Activated CD4-positive, CD25-positive, alpha-beta regulatory T cell treated with anti-CD3 and anti-CD28 coated beads, Interleukin-2, amount 50 U/mL, for 72 hours (primary cell): ENCODE data around the gene PTPN12.

Experiments
- DNase-seq: peaks from one replicate; pipeline ENCODE4 v3.0.0; 2021

PTPN12 gene

DNA sequence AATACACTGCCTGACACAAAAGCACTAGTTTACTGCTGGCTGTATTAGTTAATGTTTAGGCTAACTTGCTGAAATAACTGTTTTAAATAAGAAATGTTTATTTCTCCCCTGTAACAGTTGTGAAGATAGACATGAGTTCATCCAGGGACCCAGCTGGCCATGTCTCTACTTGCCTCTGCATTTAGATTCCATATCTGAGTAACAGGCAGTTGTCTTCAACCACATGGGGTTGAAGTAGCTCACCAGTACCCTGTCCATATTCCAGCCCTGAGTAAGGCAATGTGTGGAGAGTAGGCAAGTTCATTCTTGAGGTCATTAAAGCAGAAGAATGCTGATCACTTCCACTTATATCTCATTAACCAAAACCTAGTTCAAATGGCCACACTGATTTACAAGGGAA, 128.1 kb downstream of the PTPN12 start:
- DNase-seq: no peak

GRCh38 chr7:77667459-77668086, 130.5 kb downstream of the PTPN12 start:
- no peak for DNase-seq

DNA sequence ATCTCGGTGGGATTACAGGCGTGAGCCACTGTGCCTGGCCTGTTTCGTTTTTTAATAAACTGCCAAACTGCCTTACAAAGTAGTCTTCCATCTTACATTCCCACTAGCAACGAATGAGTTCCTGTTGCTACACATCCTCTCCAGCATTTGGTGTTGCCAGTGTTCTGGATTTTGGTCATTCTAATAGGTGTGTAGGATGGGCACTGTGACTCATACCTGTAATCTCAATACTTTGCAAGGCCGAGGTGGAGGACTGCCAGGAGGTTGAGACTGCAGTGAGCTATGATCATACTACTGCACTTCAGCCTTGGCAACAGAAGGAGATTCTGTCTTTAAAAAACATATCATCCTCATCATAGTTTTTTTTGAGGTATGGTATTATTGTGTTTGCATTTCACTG, 137.8 kb downstream of the PTPN12 start:
- DNase-seq: no peak

DNA sequence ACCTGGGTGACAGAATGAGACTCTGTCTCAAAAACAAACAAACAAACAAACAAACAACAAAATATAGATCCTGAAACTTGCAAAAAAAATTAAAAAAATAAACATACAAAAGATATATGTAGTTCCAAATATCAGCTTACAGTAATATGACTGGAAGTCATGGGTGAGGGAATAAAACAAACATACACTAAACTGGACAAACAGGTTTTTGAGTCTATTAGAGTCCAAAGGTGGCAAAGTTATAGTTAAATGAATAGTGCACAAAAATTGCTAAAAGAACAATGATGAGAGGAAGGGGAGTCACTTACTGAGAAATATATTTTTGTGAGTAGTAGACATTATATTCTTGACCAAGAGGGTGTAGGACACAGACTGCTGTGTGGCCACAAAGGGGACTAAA, 142.5 kb downstream of the PTPN12 start:
- no peak for DNase-seq

DNA sequence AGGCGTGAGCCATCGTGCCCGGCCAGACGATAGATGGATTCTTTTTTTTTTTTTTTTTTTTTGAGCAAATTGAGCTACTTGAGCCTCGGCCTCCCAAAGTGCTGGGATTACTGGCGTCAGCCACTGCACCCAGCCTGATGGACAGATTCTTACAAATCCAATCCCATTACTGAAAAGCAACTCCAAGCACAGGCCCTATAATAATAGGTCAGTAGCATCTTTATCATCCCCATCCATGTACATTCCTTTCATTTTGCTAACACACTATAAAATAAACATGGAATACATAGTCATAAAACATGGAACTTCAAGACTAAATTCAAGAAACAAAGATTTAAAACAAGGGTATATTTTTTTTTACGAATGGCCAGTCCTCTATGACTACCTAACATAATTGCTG, 143.2 kb downstream of the PTPN12 start:
- DNase-seq: no peak

DNA sequence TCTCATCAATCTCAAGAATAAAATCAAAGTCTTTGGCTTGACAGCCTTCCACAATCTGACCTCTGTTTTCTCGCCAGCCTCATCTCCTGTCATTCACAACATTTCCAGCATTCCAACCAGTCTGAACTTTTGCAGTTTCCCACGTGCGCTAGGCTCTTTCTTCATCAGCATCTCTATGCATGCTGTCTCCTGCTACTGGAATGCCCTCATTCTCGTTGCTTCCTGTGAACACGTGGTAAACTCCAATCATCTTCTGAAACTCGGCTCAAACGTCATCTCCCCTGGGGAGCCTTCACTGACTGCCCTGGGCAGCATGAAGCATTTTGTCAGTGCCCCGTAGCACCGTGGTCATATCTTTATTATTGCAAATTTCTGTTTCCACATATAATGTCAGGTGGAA, 146.9 kb downstream of the PTPN12 start:
- no peak for DNase-seq

- DNase-seq: no peak
Observed at GRCh38 chr7:77685233-77685632, 148.1 kb downstream of the PTPN12 start.

GRCh38 chr7:77687100-77687746, 150.1 kb downstream of the PTPN12 start:
- DNase-seq: no peak

GRCh38 chr7:77687747-77688144, 150.7 kb downstream of the PTPN12 start:
- DNase-seq: no peak
